Cardiac atrium fibroblast (primary cell): Measurements from ENCODE around the gene PRPF4. TPM values are rescaled to one million over a fixed set of nuclear protein-coding genes. Genes with fewer than 3 reads are reported as not detected.

ENCODE experiments used
- total RNA-seq: library from RNA; depleted of rRNA; stranded (reverse); fragments of >200 nt; gene quantifications from 2 replicates; pipeline ENCODE4 v1.2.3, GENCODE V29; 2015

The PRPF4 gene
- 22.4 and 27.8 TPM in 2 replicates for total RNA-seq

GRCh38 chr9:113275157-113276131, at the start of gene PRPF4, which contains the start of gene CDC26:
Gene PRPF4, plus strand, starts transcription at chr9:113275658. Its CDS starts 86 bp downstream, at chr9:113275744.
Gene CDC26, minus strand, starts transcription at chr9:113275572. Its CDS starts 3,065 bp downstream, at chr9:113272507.

GRCh38 chr9:113302792-113303418, 27.4 kb downstream of the PRPF4 start, which contains the start of gene RNF183:
Gene RNF183, minus strand, starts transcription at chr9:113303376. Its CDS starts 5,192 bp downstream, at chr9:113298184.

GRCh38 chr9:113340011-113340699, 64.7 kb downstream of the PRPF4 start, which contains the start of gene WDR31:
Gene WDR31, minus strand, starts transcription at chr9:113340275. Its CDS starts 8,253 bp downstream, at chr9:113332022.

Other genes with a start within 250 kb of the PRPF4 start
- gene ZFP37, start 218.9 kb upstream of the PRPF4 start, total RNA-seq: 0.36 and 1.1 TPM in 2 replicates
- gene SLC31A2, start 124.7 kb upstream of the PRPF4 start, total RNA-seq: 4.7 and 5.3 TPM in 2 replicates
- gene FKBP15, start 54.4 kb upstream of the PRPF4 start, total RNA-seq: 14.1 and 14.6 TPM in 2 replicates
- gene SLC31A1, start 54.1 kb upstream of the PRPF4 start, total RNA-seq: 22.4 and 33.5 TPM in 2 replicates
- 33.2 and 33.4 TPM in 2 replicates for gene CDC26, start 86 bp upstream of the PRPF4 start, total RNA-seq
- gene RNF183, start 27.7 kb downstream of the PRPF4 start, total RNA-seq: not detected in 2 replicates
- gene WDR31, start 64.6 kb downstream of the PRPF4 start, total RNA-seq: 0.49 and 0.90 TPM in 2 replicates
- gene BSPRY, start 73.9 kb downstream of the PRPF4 start, total RNA-seq: not detected in 2 replicates
- gene HDHD3, start 101.3 kb downstream of the PRPF4 start, total RNA-seq: 7.0 and 8.4 TPM in 2 replicates
- 19.5 and 26.6 TPM in 2 replicates for gene ALAD, start 125.6 kb downstream of the PRPF4 start, total RNA-seq
- gene POLE3, start 135.0 kb downstream of the PRPF4 start, total RNA-seq: 32.1 and 35.3 TPM in 2 replicates
- gene C9orf43, start 135.1 kb downstream of the PRPF4 start, total RNA-seq: 0.16 TPM in 1 of 2 replicates, not detected in the other
- gene RGS3, start 188.1 kb downstream of the PRPF4 start, total RNA-seq: 36.5 and 62.0 TPM in 2 replicates